ENCODE data around the gene ACTN3.

DNA sequence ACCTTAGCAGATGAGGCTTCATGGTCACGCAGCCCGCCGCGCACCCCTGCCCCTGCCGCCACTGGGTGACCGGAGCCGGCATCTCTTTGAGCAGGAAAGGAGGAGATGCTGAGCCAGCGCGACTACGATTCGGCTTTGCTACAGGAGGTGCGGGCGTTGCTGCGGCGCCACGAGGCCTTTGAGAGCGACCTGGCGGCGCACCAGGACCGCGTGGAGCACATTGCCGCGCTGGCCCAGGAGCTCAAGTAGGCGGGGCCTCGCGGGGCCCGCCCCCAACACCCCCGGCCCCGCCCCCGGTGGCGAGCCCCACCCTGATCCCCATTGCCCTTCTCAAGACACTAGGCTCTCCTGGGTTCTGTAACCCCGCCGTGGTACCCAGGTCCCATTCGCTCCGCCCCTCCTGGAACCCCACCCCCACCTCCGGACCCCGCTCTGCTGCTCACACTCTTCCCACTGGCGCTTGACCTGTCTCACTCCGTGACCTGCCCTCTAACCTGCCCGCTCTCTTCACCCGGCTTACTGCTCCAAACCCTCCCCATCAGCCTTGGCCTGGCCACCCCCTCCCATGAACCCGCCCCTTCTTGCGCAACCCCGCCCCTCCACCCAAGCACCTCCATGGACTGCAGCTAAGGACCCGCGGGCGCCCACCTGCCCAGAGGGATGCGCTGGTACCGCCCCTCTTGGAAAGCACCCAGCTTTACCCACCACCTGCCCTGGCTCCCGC, 12.6 kb downstream of the ACTN3 start:
- TF ChIP-seq CTCF (conservative IDR thresholded peaks at IDR 0.05; ENCODE audit: low read length), result no peak
- TF ChIP-seq EZH2phosphoT487 (IDR thresholded peaks at IDR 0.05; ENCODE audit: borderline replicate concordance, low read depth, low read length), result no peak
